22Rv1 (cell line): ENCODE measurements around the gene PRRC2B.

Experiments
- ZFX ChIP-seq: fragments of 450-650 bp; IDR thresholded peaks from 2 replicates; pipeline ENCODE4 v1.6.1; 2017; ENCODE audit warnings: antibody characterized with exemption, borderline replicate concordance
- TF ChIP-seq, protein P1 (sequence below): fragments of 450-650 bp; IDR thresholded peaks from 2 replicates; pipeline ENCODE4 v1.5.1; 2017; ENCODE audit warnings: mild to moderate bottlenecking

DNA sequence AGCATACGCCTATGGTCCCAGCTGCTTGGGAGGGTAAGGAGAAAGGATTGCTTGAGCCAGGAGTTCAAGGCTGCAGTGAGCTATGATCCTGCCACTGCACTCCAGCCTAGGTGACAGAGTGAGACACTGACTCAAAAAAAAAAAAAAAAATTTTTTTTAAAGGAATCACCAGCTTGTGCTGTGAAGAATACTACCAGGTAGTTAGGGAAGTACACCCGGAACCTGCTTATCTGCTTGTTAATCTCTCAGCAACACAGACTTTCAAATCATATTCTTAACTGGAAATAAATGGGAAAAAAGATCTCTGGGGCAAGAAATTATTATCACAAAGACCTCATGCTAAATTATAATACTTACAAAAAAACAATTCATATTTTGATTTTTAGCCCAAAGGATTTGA is 26.4 kb upstream of the PRRC2B start:
- TF ChIP-seq, protein P1, sequence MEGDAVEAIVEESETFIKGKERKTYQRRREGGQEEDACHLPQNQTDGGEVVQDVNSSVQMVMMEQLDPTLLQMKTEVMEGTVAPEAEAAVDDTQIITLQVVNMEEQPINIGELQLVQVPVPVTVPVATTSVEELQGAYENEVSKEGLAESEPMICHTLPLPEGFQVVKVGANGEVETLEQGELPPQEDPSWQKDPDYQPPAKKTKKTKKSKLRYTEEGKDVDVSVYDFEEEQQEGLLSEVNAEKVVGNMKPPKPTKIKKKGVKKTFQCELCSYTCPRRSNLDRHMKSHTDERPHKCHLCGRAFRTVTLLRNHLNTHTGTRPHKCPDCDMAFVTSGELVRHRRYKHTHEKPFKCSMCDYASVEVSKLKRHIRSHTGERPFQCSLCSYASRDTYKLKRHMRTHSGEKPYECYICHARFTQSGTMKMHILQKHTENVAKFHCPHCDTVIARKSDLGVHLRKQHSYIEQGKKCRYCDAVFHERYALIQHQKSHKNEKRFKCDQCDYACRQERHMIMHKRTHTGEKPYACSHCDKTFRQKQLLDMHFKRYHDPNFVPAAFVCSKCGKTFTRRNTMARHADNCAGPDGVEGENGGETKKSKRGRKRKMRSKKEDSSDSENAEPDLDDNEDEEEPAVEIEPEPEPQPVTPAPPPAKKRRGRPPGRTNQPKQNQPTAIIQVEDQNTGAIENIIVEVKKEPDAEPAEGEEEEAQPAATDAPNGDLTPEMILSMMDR, result no peak
- TF ChIP-seq ZFX, result no peak
